Loucy (cell line): ENCODE data around the gene SLC1A1.

Source experiments
- H2AFZ ChIP-seq: fragments of 200-600 bp; sonication (generic); 2 replicates; pipeline ENCODE4 v1.6.0; 2016; ENCODE audit warnings: antibody characterized with exemption, mild to moderate bottlenecking, low read length, moderate library complexity
- H3F3A ChIP-seq: fragments of 200-600 bp; 2 replicates; pipeline ENCODE4 v1.6.0; 2016; ENCODE audit warnings: antibody characterized with exemption, low read depth, mild to moderate bottlenecking
- H3K27me3 ChIP-seq: fragments of 200-600 bp; sonication (generic); 2 replicates; pipeline ENCODE4 v1.6.1; 2014; ENCODE audit warnings: low read length, mild to moderate bottlenecking; ENCODE audit not compliant: insufficient read depth, poor library complexity, severe bottlenecking
- H3K36me3 ChIP-seq: fragments of 200-600 bp; sonication (generic); 2 replicates; pipeline ENCODE4 v1.6.1; 2016; ENCODE audit warnings: low read length; ENCODE audit not compliant: insufficient read depth
- H3K4me1 ChIP-seq: fragments of 200-600 bp; sonication (generic); 2 replicates; pipeline ENCODE4 v1.5.1; 2014; ENCODE audit warnings: low read length, mild to moderate bottlenecking; ENCODE audit not compliant: insufficient read depth, poor library complexity, severe bottlenecking
- H3K4me2 ChIP-seq: fragments of 200-600 bp; sonication (generic); 2 replicates; pipeline ENCODE4 v1.6.0; 2014; ENCODE audit warnings: antibody characterized with exemption, low read length, low read depth, mild to moderate bottlenecking; ENCODE audit not compliant: poor library complexity, severe bottlenecking
- H3K4me3 ChIP-seq: fragments of 200-600 bp; sonication (generic); 2 replicates; pipeline ENCODE4 v1.5.1; 2014; ENCODE audit warnings: low read length, mild to moderate bottlenecking, mixed read lengths; ENCODE audit not compliant: poor library complexity, severe bottlenecking
- H3K79me2 ChIP-seq: fragments of 200-600 bp; sonication (generic); 2 replicates; pipeline ENCODE4 v1.6.1; 2014; ENCODE audit warnings: low read length; ENCODE audit not compliant: insufficient read depth
- H3K9ac ChIP-seq: fragments of 200-600 bp; sonication (generic); 2 replicates; pipeline ENCODE4 v1.6.0; 2014; ENCODE audit warnings: mild to moderate bottlenecking, low read depth, low read length, moderate library complexity; ENCODE audit not compliant: poor library complexity, severe bottlenecking
- H3K9me2 ChIP-seq: fragments of 200-600 bp; sonication (generic); replicated peaks from 2 replicates; pipeline ENCODE4 v1.6.1; 2016; ENCODE audit warnings: low read depth, low read length, mixed read lengths
- H3K9me3 ChIP-seq: fragments of 200-600 bp; sonication (generic); 2 replicates; pipeline ENCODE4 v1.6.1; 2014; ENCODE audit warnings: mild to moderate bottlenecking, antibody characterized with exemption, low read length, low read depth; ENCODE audit not compliant: insufficient read depth
- H4K20me1 ChIP-seq: fragments of 200-600 bp; sonication (generic); 2 replicates; pipeline ENCODE4 v1.6.0; 2014; ENCODE audit warnings: antibody characterized with exemption, low read length, mild to moderate bottlenecking; ENCODE audit not compliant: insufficient read depth, poor library complexity, severe bottlenecking
- CTCF ChIP-seq: fragments of 200-600 bp; sonication (generic); conservative IDR thresholded peaks from 2 replicates; pipeline ENCODE4 v1.5.1; 2014; ENCODE audit warnings: mild to moderate bottlenecking, antibody characterized with exemption, low read length
- EZH2phosphoT487 ChIP-seq: fragments of 200-600 bp; IDR thresholded peaks from 2 replicates; pipeline ENCODE4 v1.6.1; 2018; ENCODE audit warnings: antibody characterized with exemption, mild to moderate bottlenecking, moderate library complexity, borderline replicate concordance

SLC1A1 gene

GRCh38 chr9:4572184-4572826 is 82.0 kb downstream of the SLC1A1 start:
- Histone ChIP-seq H3K9ac (no peak overlapping the region), H3F3A (no peaks in the 10 kb centered on the region), H3K79me2 (no peaks in the 10 kb centered on the region), H3K4me3 (no peak overlapping the region), H3K9me2 (no peaks in the 10 kb centered on the region), H4K20me1 (no peaks in the 10 kb centered on the region), H3K27me3 (peaks cover 97% of the 10 kb centered on the region), H3K9me3 (no peaks in the 10 kb centered on the region), H3K4me2 (no peak overlapping the region), H3K36me3 (no peaks in the 10 kb centered on the region), H2AFZ (no peak overlapping the region), H3K4me1 (no peaks in the 10 kb centered on the region)
- TF ChIP-seq EZH2phosphoT487 (no peak), CTCF (no peak)

DNA sequence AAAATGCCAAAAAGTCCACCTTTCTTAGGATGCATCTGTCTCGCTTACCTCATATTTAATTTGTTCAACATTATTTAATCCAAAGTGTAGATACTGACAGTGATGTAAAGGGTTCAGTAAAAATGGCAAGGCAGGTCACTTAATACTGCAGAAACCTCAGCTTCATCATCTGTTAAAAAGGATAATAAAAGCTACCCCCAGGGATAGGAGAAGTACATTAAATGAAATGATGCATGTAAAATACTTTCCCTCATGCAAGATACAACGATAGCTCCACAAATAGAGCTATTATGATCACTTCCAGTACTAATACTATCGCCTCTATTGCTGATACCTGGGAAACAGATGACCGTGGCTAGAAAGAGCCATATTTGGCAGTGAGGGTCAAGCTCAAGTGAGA is 82.9 kb downstream of the SLC1A1 start:
- Histone ChIP-seq H3K9me3 (no peaks in the 10 kb centered on the region), H3K27me3 (peaks cover 97% of the 10 kb centered on the region), H3F3A (no peaks in the 10 kb centered on the region), H3K79me2 (no peaks in the 10 kb centered on the region), H3K9me2 (no peaks in the 10 kb centered on the region), H4K20me1 (no peaks in the 10 kb centered on the region), H3K36me3 (no peaks in the 10 kb centered on the region), H3K4me1 (no peaks in the 10 kb centered on the region), H3K4me2 (no peak overlapping the region), H2AFZ (no peak overlapping the region), H3K4me3 (no peak overlapping the region), H3K9ac (no peak overlapping the region)
- TF ChIP-seq CTCF (no peak), EZH2phosphoT487 (no peak)

DNA sequence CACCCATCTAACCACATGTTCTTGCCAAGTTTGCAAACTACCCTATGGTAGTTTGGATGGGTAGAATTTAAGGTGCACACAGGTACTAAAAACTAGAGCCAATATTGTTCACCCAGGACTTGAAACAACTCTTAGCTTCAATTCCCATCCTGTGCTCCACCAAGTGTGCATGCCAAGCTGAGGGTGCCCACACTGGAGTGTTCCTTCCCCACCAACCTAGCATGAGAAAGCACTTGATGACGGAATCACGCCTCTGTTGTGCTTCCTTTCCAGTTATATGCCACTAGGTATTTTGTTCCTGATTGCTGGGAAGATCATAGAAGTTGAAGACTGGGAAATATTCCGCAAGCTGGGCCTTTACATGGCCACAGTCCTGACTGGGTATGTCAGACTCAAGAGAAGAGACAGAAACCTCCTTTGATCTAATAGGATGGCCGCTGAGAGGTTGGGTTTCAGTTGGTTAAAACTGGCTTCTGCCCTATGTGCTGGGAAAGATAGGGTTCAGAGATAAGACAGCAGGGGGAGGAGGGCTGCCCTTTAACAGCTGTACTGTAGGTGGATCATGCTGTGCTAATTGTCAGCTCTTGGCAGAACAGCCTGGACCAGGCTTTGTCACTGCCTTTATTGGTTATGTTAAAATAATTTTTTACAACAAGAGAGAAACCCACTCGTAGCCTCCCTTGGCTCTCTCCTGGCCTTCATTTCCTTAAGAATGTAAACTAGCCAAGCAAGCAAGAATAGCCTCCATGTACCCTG is 83.5 kb downstream of the SLC1A1 start:
- H3F3A ChIP-seq = no peaks in the 10 kb centered on the region
- no peaks in the 10 kb centered on the region for H3K36me3 ChIP-seq
- no peaks in the 10 kb centered on the region for H4K20me1 ChIP-seq
- TF ChIP-seq CTCF (no peak), EZH2phosphoT487 (no peak)
- no peaks in the 10 kb centered on the region for H3K9me3 ChIP-seq
- no peaks in the 10 kb centered on the region for H3K9me2 ChIP-seq
- H3K4me3 ChIP-seq = no peak overlapping the region
- no peak overlapping the region for H2AFZ ChIP-seq
- H3K4me2 ChIP-seq = no peak overlapping the region
- peaks cover 97% of the 10 kb centered on the region for H3K27me3 ChIP-seq
- H3K9ac ChIP-seq = no peak overlapping the region
- H3K79me2 ChIP-seq = no peaks in the 10 kb centered on the region
- H3K4me1 ChIP-seq = no peaks in the 10 kb centered on the region
